Ovary (tissue), 9 donors: ENCODE measurements around the gene AFF1. TPM values are rescaled to one million over a fixed set of nuclear protein-coding genes. Genes with fewer than 3 reads are reported as not detected.
"Not testable (repeated sequence)": the region's sequence is repeated elsewhere in the genome, so short reads cannot be mapped to it uniquely, and the experiment has no call there.

Experiments
- DNase-seq, 5 donors: peaks; one replicate each; pipeline ENCODE4 v3.0.0-alpha.2; 2019 to 2020
- H3K27ac ChIP-seq, 2 donors: fragments of 200-600 bp; one replicate each; pipeline versions ENCODE4 v1.5.1 to v1.8.0; 2019 to 2022
- H3K27me3 ChIP-seq: fragments of 200-600 bp; one replicate; pipeline ENCODE4 v1.8.0; 2022
- H3K36me3 ChIP-seq: fragments of 200-600 bp; sonication (generic); one replicate; pipeline ENCODE4 v1.5.1; 2019
- H3K4me1 ChIP-seq: one replicate; pipeline ENCODE4 v1.8.1; 2013; ENCODE audit warnings: mild to moderate bottlenecking, moderate library complexity; ENCODE audit not compliant: insufficient read depth
- H3K4me3 ChIP-seq: fragments of 200-600 bp; sonication (generic); one replicate; pipeline ENCODE4 v1.5.1; 2017
- H3K9me3 ChIP-seq, 2 donors: fragments of 200-600 bp in 1 of 2; sonication (generic) in 1 of 2; one replicate each; pipeline versions ENCODE4 v1.5.1 to v1.8.1; 2013 to 2019; ENCODE audit warnings: mild to moderate bottlenecking in 1 of 2, moderate library complexity in 1 of 2
- EP300 ChIP-seq: sonication (generic); formaldehyde crosslinking; IDR thresholded peaks from one replicate; pipeline ENCODE4 v1.6.1; 2017; ENCODE audit warnings: antibody characterized with exemption
- POLR2A ChIP-seq: fragments of 450-650 bp; IDR thresholded peaks from one replicate; pipeline ENCODE4 v1.6.1; 2017; ENCODE audit warnings: antibody characterized with exemption, mild to moderate bottlenecking, moderate library complexity
- WGBS, 3 donors: extraction: QIAGEN DNeasy Blood & Tissue Kit in 1 of 3; methylation state at CpG; one replicate each; pipeline versions ENCODE4 v1.1.5 to v1.1.7; 2013 to 2017; 5-methylcytosine and 5-hydroxymethylcytosine counted together
- intact Hi-C, 4 donors: fragments of 100-400 bp; cut with DNase I; formaldehyde crosslinking; loops; one replicate each; pipeline versions ENCODE4 v1.11.0 to v1.15.1; 2022 to 2023
- polyA plus RNA-seq, 2 donors: library from polyadenylated mRNA; stranded (reverse); fragments of 200-250 nt in 1 of 2; fragments of 350-450 nt in 1 of 2; fragmentation: Illumina TruSeq in 1 of 2; extraction: RNeasy Lipid Tissue Mini Kit (QIAGEN cat#74804) in 1 of 2; gene quantifications; one replicate each; pipeline ENCODE4 v1.2.3, GENCODE V29; 2013 to 2014
- total RNA-seq, 7 donors: library from RNA; depleted of rRNA in 2 of 7; stranded (reverse); fragments of >200 nt in 2 of 7; fragmentation: NEBNext Ultra II Directional in 3 of 7; extraction: Animal tissue kit (Norgen Biotek cat#: 25700) in 3 of 7; gene quantifications; one replicate each; pipeline versions ENCODE4 v1.1.0 to v1.2.4, GENCODE V29; 2016 to 2023
- TF ChIP-seq, protein P1 (sequence below), 3 donors: fragments of 450-650 bp in 2 of 3; fragments of 200-600 bp in 1 of 3; IDR thresholded peaks; one replicate each; pipeline versions ENCODE4 v1.5.1 to v1.8.0; 2016 to 2022; ENCODE audit warnings: antibody characterized with exemption in 3 of 3, mild to moderate bottlenecking in 1 of 3
- donor health status: DM: no; HTN: no; CAD: no; lungs with moderate emphysema.
- donor health status: DM: no; HTN: no; CAD: no.
- donor health status: Bipolar disorder and iron deficiency.
- donor health status: DM: yes; HTN: yes; CAD: no.
- donor health status: DM: no; HTN: no; CAD: no.
- donor health status: DM: yes; HTN: yes; CAD: no.

AFF1 gene
- total and polyA plus RNA-seq, 9 donors = 26.0 to 107 (median 76.7) TPM

- H3K9me3 ChIP-seq = no peaks in the 10 kb centered on the region
- DNase-seq = no peak
- no peak overlapping the region for H3K27ac ChIP-seq
- WGBS, 3 donors = 22 to 39% (median 23%) methylated on average over 5 of the region's 5 CpGs
- no peaks in the 10 kb centered on the region for H3K27me3 ChIP-seq
- no peak overlapping the region for H3K4me3 ChIP-seq
- peaks cover 9% of the 10 kb centered on the region for H3K4me1 ChIP-seq
- intact Hi-C loops = no loop called here
- TF ChIP-seq EP300 (no peak), POLR2A (no peak)
- TF ChIP-seq, protein P1, sequence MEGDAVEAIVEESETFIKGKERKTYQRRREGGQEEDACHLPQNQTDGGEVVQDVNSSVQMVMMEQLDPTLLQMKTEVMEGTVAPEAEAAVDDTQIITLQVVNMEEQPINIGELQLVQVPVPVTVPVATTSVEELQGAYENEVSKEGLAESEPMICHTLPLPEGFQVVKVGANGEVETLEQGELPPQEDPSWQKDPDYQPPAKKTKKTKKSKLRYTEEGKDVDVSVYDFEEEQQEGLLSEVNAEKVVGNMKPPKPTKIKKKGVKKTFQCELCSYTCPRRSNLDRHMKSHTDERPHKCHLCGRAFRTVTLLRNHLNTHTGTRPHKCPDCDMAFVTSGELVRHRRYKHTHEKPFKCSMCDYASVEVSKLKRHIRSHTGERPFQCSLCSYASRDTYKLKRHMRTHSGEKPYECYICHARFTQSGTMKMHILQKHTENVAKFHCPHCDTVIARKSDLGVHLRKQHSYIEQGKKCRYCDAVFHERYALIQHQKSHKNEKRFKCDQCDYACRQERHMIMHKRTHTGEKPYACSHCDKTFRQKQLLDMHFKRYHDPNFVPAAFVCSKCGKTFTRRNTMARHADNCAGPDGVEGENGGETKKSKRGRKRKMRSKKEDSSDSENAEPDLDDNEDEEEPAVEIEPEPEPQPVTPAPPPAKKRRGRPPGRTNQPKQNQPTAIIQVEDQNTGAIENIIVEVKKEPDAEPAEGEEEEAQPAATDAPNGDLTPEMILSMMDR (IDR thresholded peaks at IDR 0.05) = no peak
- H3K36me3 ChIP-seq = no peaks in the 10 kb centered on the region
Observed at GRCh38 chr4:87081826-87082225, 147.0 kb downstream of the AFF1 start.

DNA sequence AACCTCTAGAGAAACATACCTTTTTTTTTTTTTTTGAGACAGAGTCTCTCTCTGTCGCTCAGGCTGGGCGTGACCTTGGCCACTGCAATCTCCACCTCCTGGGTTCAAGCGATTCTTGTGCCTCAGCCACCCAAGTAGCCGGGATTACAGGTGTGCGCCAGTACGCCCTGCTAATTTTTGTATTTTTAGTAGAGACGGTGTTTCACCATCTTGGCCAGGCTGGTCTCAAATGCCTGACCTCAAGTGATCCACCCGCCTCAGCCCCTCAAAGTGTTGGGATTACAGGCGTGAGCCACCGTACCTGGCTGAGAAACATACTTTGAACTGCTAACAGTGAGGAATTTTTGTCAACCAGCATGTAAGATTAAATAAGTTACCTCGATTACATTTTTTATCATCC is 150.9 kb downstream of the AFF1 start:
- H3K4me1 ChIP-seq, H3K9me3 ChIP-seq, H3K27ac ChIP-seq, H3K36me3 ChIP-seq, DNase-seq, H3K4me3 ChIP-seq, H3K27me3 ChIP-seq, intact Hi-C loops: not testable (repeated sequence)
- WGBS, 3 donors = 95 to 96% (median 96%) methylated on average over 11 of the region's 11 CpGs

GRCh38 chr4:87086143-87086805 is 151.5 kb downstream of the AFF1 start:
- Histone ChIP-seq H3K27me3 (no peaks in the 10 kb centered on the region), H3K4me3 (no peak overlapping the region), H3K36me3 (no peaks in the 10 kb centered on the region), H3K4me1 (peaks cover 4% of the 10 kb centered on the region), H3K9me3 (no peaks in the 10 kb centered on the region), H3K27ac (no peak overlapping the region)
- DNase-seq = no peak
- TF ChIP-seq EP300 (no peak), POLR2A (no peak)
- TF ChIP-seq, protein P1 (IDR thresholded peaks at IDR 0.05) = no peak
- WGBS, 3 donors = 96 to 98% (median 97%) methylated on average over 12 of the region's 12 CpGs
- intact Hi-C loops = no loop called here

DNA sequence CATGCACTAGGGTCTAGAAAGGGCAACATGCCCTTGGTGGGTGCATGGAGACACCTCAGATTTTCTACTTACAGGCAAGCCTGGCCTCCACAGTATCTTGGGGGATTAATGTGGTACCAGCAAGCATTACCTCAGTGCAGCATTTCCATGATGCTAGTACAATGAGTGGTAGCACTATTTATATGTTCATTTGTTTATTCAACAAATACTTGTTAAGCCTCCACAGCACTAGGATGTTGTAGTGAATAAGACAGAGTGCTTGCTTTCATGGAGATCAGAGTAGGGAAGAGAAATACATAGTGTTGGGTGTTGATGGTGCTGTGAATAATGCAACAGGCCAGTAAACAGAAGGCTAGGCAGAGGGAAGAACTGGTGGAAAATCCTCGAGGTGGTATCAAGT is 152.2 kb downstream of the AFF1 start:
- 76 to 91% (median 81%) methylated on average over 1 of the region's 1 CpG for WGBS, 3 donors
- TF ChIP-seq, protein P1 (IDR thresholded peaks at IDR 0.05) = no peak
- TF ChIP-seq EP300 (no peak), POLR2A (no peak)
- intact Hi-C loops = no loop called here
- Histone ChIP-seq H3K36me3 (no peaks in the 10 kb centered on the region), H3K27me3 (no peaks in the 10 kb centered on the region), H3K9me3 (no peaks in the 10 kb centered on the region), H3K4me3 (no peak overlapping the region), H3K4me1 (peaks cover 4% of the 10 kb centered on the region), H3K27ac (no peak overlapping the region)
- no peak for DNase-seq

DNA sequence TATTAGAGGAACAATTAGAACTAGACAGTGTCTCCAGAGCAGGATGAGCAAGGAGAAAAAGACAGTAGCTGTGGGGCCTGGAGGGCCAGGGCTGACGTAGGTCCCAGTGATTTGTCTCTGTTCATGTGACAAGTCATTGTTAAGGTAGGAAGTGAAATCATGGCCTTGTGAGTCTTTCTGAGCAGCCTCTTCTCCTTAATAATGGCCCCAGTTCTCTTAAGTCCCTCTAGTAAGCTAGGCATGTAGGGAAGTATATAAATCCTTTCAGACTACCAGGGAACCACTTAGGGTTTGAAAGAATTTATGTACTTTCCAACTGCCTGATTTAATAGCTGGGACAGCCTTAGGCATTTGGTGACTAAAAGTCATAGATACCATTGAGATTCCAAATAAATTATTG is 152.6 kb downstream of the AFF1 start:
- no peak overlapping the region for H3K27ac ChIP-seq
- TF ChIP-seq EP300 = no peak
- TF ChIP-seq, protein P1 (IDR thresholded peaks at IDR 0.05) = no peak
- no peak for TF ChIP-seq POLR2A
- H3K27me3 ChIP-seq = no peaks in the 10 kb centered on the region
- H3K9me3 ChIP-seq = no peaks in the 10 kb centered on the region
- intact Hi-C loops = no loop called here
- no peak overlapping the region for H3K4me3 ChIP-seq
- no peaks in the 10 kb centered on the region for H3K36me3 ChIP-seq
- no peak for DNase-seq
- 82 to 93% (median 88%) methylated on average over 1 of the region's 1 CpG for WGBS, 3 donors
- H3K4me1 ChIP-seq = peaks cover 4% of the 10 kb centered on the region
